ENCODE measurements around the gene IMPDH2.
A peak's percentile ranks its signal among the peaks of the same experiment; 100 is the strongest.

Gene IMPDH2

DNA sequence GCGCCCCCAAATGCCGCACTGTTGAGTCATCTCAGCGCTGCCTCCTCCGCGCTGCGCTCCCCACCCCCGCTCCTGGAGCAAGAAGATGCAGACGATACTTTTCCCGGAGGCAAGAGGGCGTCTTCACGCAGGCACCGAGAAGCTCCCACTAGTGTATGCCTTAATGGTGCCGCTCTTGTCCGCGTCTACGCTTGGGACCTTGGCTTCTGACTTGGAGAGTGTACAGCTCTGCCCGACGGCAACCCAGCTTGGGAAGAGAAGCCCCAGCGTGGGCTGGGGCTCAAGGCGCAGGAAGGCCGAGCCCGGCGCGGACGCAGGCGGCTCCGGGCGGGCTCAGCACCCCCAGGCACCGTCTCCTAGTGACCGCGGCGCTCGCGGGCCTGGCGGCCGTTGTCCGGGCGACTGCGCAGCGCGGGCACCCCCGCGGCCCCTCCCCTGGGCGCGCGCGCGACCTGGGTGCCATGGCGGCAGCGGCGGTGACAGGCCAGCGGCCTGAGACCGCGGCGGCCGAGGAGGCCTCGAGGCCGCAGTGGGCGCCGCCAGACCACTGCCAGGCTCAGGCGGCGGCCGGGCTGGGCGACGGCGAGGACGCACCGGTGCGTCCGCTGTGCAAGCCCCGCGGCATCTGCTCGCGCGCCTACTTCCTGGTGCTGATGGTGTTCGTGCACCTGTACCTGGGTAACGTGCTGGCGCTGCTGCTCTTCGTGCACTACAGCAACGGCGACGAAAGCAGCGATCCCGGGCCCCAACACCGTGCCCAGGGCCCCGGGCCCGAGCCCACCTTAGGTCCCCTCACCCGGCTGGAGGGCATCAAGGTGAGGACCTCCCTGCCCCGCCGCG, 39.2 kb downstream of the IMPDH2 start, which contains the start of gene P4HTM (continued):
- TF ChIP-seq BCL11A (tag by site-specific recombination; IDR thresholded peaks at IDR 0.05; ENCODE audit: low read depth) (no peak), ZNF707 (tag by site-specific recombination; IDR thresholded peaks at IDR 0.05) (no peak), ZNF138 (tag by site-specific recombination; IDR thresholded peaks at IDR 0.05; ENCODE audit: borderline replicate concordance) (no peak), ZBTB7A (tag by site-specific recombination; IDR thresholded peaks at IDR 0.05; ENCODE audit: low read depth) (no peak), REPIN1 (tag by site-specific recombination; IDR thresholded peaks at IDR 0.05; ENCODE audit: low read depth) (no peak), ZNF221 (tag by site-specific recombination; IDR thresholded peaks at IDR 0.05; ENCODE audit: borderline replicate concordance) (no peak), KLF8 (tag by site-specific recombination; IDR thresholded peaks at IDR 0.05) (peak; percentile 66), ZSCAN16 (tag by site-specific recombination; IDR thresholded peaks at IDR 0.05) (no peak), TRIM28 (IDR thresholded peaks at IDR 0.05; ENCODE audit: borderline replicate concordance, low read length) (no peak), ZNF354C (tag by site-specific recombination; IDR thresholded peaks at IDR 0.05; ENCODE audit: borderline replicate concordance, low read depth) (no peak), BCL11B (tag by site-specific recombination; IDR thresholded peaks at IDR 0.05; ENCODE audit: low read depth) (peak; percentile 38; the same call in 1 of the 2 replicates), ZNF184 (tag by site-specific recombination; IDR thresholded peaks at IDR 0.05) (no peak), ZNF791 (tag by site-specific recombination; IDR thresholded peaks at IDR 0.05) (no peak), ZNF658 (tag by site-specific recombination; IDR thresholded peaks at IDR 0.05) (no peak), ZNF248 (tag by site-specific recombination; IDR thresholded peaks at IDR 0.05) (no peak), ZNF585B (tag by site-specific recombination; IDR thresholded peaks at IDR 0.05) (no peak), ZNF596 (tag by site-specific recombination; IDR thresholded peaks at IDR 0.05) (no peak), SETDB1 (IDR thresholded peaks at IDR 0.05; ENCODE audit: insufficient read length, low read length) (no peak)
- TF ChIP-seq, protein P1, sequence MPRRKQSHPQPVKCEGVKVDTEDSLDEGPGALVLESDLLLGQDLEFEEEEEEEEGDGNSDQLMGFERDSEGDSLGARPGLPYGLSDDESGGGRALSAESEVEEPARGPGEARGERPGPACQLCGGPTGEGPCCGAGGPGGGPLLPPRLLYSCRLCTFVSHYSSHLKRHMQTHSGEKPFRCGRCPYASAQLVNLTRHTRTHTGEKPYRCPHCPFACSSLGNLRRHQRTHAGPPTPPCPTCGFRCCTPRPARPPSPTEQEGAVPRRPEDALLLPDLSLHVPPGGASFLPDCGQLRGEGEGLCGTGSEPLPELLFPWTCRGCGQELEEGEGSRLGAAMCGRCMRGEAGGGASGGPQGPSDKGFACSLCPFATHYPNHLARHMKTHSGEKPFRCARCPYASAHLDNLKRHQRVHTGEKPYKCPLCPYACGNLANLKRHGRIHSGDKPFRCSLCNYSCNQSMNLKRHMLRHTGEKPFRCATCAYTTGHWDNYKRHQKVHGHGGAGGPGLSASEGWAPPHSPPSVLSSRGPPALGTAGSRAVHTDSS (tag by site-specific recombination; IDR thresholded peaks at IDR 0.05) = no peak
- TF ChIP-seq, protein P2, sequence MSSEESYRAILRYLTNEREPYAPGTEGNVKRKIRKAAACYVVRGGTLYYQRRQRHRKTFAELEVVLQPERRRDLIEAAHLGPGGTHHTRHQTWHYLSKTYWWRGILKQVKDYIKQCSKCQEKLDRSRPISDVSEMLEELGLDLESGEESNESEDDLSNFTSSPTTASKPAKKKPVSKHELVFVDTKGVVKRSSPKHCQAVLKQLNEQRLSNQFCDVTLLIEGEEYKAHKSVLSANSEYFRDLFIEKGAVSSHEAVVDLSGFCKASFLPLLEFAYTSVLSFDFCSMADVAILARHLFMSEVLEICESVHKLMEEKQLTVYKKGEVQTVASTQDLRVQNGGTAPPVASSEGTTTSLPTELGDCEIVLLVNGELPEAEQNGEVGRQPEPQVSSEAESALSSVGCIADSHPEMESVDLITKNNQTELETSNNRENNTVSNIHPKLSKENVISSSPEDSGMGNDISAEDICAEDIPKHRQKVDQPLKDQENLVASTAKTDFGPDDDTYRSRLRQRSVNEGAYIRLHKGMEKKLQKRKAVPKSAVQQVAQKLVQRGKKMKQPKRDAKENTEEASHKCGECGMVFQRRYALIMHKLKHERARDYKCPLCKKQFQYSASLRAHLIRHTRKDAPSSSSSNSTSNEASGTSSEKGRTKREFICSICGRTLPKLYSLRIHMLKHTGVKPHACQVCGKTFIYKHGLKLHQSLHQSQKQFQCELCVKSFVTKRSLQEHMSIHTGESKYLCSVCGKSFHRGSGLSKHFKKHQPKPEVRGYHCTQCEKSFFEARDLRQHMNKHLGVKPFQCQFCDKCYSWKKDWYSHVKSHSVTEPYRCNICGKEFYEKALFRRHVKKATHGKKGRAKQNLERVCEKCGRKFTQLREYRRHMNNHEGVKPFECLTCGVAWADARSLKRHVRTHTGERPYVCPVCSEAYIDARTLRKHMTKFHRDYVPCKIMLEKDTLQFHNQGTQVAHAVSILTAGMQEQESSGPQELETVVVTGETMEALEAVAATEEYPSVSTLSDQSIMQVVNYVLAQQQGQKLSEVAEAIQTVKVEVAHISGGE (tag by site-specific recombination; conservative IDR thresholded peaks at IDR 0.05; ENCODE audit: low read depth) = no peak
- TF ChIP-seq, protein P3, sequence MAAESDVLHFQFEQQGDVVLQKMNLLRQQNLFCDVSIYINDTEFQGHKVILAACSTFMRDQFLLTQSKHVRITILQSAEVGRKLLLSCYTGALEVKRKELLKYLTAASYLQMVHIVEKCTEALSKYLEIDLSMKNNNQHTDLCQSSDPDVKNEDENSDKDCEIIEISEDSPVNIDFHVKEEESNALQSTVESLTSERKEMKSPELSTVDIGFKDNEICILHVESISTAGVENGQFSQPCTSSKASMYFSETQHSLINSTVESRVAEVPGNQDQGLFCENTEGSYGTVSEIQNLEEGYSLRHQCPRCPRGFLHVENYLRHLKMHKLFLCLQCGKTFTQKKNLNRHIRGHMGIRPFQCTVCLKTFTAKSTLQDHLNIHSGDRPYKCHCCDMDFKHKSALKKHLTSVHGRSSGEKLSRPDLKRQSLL (tag by site-specific recombination; IDR thresholded peaks at IDR 0.05) = no peak
- TF ChIP-seq, protein P4, sequence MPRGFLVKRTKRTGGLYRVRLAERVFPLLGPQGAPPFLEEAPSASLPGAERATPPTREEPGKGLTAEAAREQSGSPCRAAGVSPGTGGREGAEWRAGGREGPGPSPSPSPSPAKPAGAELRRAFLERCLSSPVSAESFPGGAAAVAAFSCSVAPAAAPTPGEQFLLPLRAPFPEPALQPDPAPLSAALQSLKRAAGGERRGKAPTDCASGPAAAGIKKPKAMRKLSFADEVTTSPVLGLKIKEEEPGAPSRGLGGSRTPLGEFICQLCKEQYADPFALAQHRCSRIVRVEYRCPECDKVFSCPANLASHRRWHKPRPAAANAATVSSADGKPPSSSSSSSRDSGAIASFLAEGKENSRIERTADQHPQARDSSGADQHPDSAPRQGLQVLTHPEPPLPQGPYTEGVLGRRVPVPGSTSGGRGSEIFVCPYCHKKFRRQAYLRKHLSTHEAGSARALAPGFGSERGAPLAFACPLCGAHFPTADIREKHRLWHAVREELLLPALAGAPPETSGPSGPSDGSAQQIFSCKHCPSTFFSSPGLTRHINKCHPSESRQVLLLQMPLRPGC (tag by site-specific recombination; IDR thresholded peaks at IDR 0.05) = 0 out of 2 replicates have a peak, but pooled peaks have one; percentile 38
- TF ChIP-seq, protein P5, sequence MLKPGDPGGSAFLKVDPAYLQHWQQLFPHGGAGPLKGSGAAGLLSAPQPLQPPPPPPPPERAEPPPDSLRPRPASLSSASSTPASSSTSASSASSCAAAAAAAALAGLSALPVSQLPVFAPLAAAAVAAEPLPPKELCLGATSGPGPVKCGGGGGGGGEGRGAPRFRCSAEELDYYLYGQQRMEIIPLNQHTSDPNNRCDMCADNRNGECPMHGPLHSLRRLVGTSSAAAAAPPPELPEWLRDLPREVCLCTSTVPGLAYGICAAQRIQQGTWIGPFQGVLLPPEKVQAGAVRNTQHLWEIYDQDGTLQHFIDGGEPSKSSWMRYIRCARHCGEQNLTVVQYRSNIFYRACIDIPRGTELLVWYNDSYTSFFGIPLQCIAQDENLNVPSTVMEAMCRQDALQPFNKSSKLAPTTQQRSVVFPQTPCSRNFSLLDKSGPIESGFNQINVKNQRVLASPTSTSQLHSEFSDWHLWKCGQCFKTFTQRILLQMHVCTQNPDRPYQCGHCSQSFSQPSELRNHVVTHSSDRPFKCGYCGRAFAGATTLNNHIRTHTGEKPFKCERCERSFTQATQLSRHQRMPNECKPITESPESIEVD (tag by site-specific recombination; IDR thresholded peaks at IDR 0.05) = no peak
- TF ChIP-seq, protein P6, sequence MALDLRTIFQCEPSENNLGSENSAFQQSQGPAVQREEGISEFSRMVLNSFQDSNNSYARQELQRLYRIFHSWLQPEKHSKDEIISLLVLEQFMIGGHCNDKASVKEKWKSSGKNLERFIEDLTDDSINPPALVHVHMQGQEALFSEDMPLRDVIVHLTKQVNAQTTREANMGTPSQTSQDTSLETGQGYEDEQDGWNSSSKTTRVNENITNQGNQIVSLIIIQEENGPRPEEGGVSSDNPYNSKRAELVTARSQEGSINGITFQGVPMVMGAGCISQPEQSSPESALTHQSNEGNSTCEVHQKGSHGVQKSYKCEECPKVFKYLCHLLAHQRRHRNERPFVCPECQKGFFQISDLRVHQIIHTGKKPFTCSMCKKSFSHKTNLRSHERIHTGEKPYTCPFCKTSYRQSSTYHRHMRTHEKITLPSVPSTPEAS (tag by site-specific recombination; IDR thresholded peaks at IDR 0.05) = no peak
- TF ChIP-seq, protein P7, sequence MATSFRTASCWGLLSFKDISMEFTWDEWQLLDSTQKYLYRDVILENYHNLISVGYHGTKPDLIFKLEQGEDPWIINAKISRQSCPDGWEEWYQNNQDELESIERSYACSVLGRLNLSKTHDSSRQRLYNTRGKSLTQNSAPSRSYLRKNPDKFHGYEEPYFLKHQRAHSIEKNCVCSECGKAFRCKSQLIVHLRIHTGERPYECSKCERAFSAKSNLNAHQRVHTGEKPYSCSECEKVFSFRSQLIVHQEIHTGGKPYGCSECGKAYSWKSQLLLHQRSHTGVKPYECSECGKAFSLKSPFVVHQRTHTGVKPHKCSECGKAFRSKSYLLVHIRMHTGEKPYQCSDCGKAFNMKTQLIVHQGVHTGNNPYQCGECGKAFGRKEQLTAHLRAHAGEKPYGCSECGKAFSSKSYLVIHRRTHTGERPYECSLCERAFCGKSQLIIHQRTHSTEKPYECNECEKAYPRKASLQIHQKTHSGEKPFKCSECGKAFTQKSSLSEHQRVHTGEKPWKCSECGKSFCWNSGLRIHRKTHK (tag by site-specific recombination; IDR thresholded peaks at IDR 0.05) = no peak
- TF ChIP-seq, protein P8, sequence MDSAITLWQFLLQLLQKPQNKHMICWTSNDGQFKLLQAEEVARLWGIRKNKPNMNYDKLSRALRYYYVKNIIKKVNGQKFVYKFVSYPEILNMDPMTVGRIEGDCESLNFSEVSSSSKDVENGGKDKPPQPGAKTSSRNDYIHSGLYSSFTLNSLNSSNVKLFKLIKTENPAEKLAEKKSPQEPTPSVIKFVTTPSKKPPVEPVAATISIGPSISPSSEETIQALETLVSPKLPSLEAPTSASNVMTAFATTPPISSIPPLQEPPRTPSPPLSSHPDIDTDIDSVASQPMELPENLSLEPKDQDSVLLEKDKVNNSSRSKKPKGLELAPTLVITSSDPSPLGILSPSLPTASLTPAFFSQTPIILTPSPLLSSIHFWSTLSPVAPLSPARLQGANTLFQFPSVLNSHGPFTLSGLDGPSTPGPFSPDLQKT (IDR thresholded peaks at IDR 0.05; ENCODE audit: borderline replicate concordance, low read depth, low read length) = no peak

All from HEK293 (cell line).